Kidney (tissue), 14 donors: ENCODE measurements around the gene TENT4A. TPM values are rescaled to one million over a fixed set of nuclear protein-coding genes. Genes with fewer than 3 reads are reported as not detected.

ENCODE experiments used
- DNase-seq, 5 donors: peaks; one replicate each; pipeline ENCODE4 v3.0.0-alpha.2; 2013 to 2020
- FAIRE-seq: peaks from 2 replicates; lab custom pipeline; 2012; peaks lifted over from hg19 to GRCh38; lab: Jason Lieb, UNC
- H3K27ac ChIP-seq, 2 donors: one replicate each; pipeline ENCODE4 v1.7.0; 2013; ENCODE audit warnings: low read depth in 2 of 2, low read length in 2 of 2, inconsistent platforms in 1 of 2
- H3K27me3 ChIP-seq: one replicate; pipeline ENCODE4 v1.7.1; 2013; ENCODE audit warnings: low read length, inconsistent platforms; ENCODE audit not compliant: control insufficient read depth, insufficient read depth
- H3K36me3 ChIP-seq, 3 donors: one replicate each; pipeline versions ENCODE4 v1.7.0 to v1.7.1; 2013; ENCODE audit warnings: low read length in 3 of 3, control low read depth in 1 of 3, inconsistent platforms in 1 of 3; ENCODE audit not compliant: insufficient read depth in 3 of 3, control insufficient read depth in 2 of 3
- H3K4me1 ChIP-seq, 3 donors: one replicate each; pipeline versions ENCODE4 v1.7.0 to v1.7.1; 2013; ENCODE audit warnings: low read length in 3 of 3, inconsistent platforms in 1 of 3, low read depth in 1 of 3; ENCODE audit not compliant: control insufficient read depth in 2 of 3, insufficient read depth in 2 of 3
- H3K4me3 ChIP-seq, 3 donors: one replicate each; pipeline versions ENCODE4 v1.7.0 to v1.8.1; 2013; ENCODE audit warnings: low read length in 3 of 3, control low read depth in 1 of 3, inconsistent platforms in 1 of 3
- H3K9ac ChIP-seq, 3 donors: one replicate each; pipeline versions ENCODE4 v1.7.0 to v1.7.1; 2013; ENCODE audit warnings: low read length in 3 of 3, control low read depth in 1 of 3, inconsistent platforms in 1 of 3
- H3K9me3 ChIP-seq, 3 donors: one replicate each; pipeline versions ENCODE4 v1.7.0 to v1.7.1; 2013; ENCODE audit warnings: low read length in 3 of 3, control low read depth in 1 of 3, inconsistent platforms in 1 of 3; ENCODE audit not compliant: control insufficient read depth in 2 of 3, insufficient read depth in 1 of 3
- CTCF ChIP-seq: IDR thresholded peaks from 3 replicates; pipeline ENCODE4 v1.5.1; 2012; ENCODE audit warnings: mild to moderate bottlenecking, moderate library complexity, borderline replicate concordance; ENCODE audit not compliant: insufficient read depth; ENCODE audit errors: extremely low read depth
- intact Hi-C: fragments of 100-400 bp; cut with DNase I; formaldehyde crosslinking; loops from one replicate; pipeline ENCODE4 v1.11.1; 2022
- polyA plus RNA-seq: library from polyadenylated mRNA; stranded (reverse); fragments of 350-450 nt; fragmentation: Illumina TruSeq; extraction: RNeasy Lipid Tissue Mini Kit (QIAGEN cat#74804); gene quantifications from one replicate; pipeline ENCODE4 v1.2.3, GENCODE V29; 2014; ENCODE audit warnings: low read depth, low replicate concordance; ENCODE audit not compliant: insufficient read depth
- total RNA-seq: library from RNA; stranded (reverse); fragmentation: NEBNext Ultra II Directional; extraction: Animal tissue kit (Norgen Biotek cat#: 25700); gene quantifications from one replicate; pipeline ENCODE4 v1.2.1, GENCODE V29; 2021
- donor health status: control.
- donor health status: control.
- donor health status: control.
- donor health status: control.
- donor health status: control.
- donor health status: DM: yes; HTN: yes; CAD: no.
- donor health status: Normal renal cell carcinoma (clear cell type).

The TENT4A gene
- total and polyA plus RNA-seq, 2 donors from 2014 or later, result 4.8 to 22.8 TPM

- H3K9ac ChIP-seq, result no peak overlapping the region
Observed at GRCh38 chr5:6753851-6754250, 40.6 kb downstream of the TENT4A start.

GRCh38 chr5:6754766-6755165 is 41.5 kb downstream of the TENT4A start:
- no peak for FAIRE-seq
- peaks cover 2 to 64% (median 47%) of the 10 kb centered on the region in 3 donors for H3K36me3 ChIP-seq
- DNase-seq, result no peak

More at GRCh38 chr5:6753851-6754250, 40.6 kb downstream of the TENT4A start:
- intact Hi-C loops, result no loop called here
- peaks cover 2 to 73% (median 47%) of the 10 kb centered on the region in 3 donors for H3K36me3 ChIP-seq
- no peak overlapping the region for H3K4me3 ChIP-seq
- FAIRE-seq (no peak), DNase-seq (peak in 1 of 5 donors; percentile 29)
- H3K4me1 ChIP-seq, result no peaks in the 10 kb centered on the region
- no peaks in the 10 kb centered on the region for H3K9me3 ChIP-seq
- no peaks in the 10 kb centered on the region for H3K27me3 ChIP-seq
- TF ChIP-seq CTCF, result no peak
- H3K27ac ChIP-seq, result no peak overlapping the region

GRCh38 chr5:6755519-6755918 is 42.3 kb downstream of the TENT4A start:
- H3K36me3 ChIP-seq, result peaks cover 2 to 64% (median 44%) of the 10 kb centered on the region in 3 donors
- H3K9ac ChIP-seq, result no peak overlapping the region
- DNase-seq, result no peak
- H3K27ac ChIP-seq, result no peak overlapping the region
- FAIRE-seq, result no peak
- no peak overlapping the region for H3K4me3 ChIP-seq
- intact Hi-C loops, result no loop called here
- peaks cover 0 to 6% (median 0%) of the 10 kb centered on the region in 3 donors for H3K4me1 ChIP-seq
- H3K27me3 ChIP-seq, result no peaks in the 10 kb centered on the region
- no peaks in the 10 kb centered on the region for H3K9me3 ChIP-seq
- no peak for TF ChIP-seq CTCF

More at GRCh38 chr5:6754766-6755165, 41.5 kb downstream of the TENT4A start:
- Histone ChIP-seq H3K27me3 (no peaks in the 10 kb centered on the region), H3K27ac (no peak overlapping the region), H3K4me1 (peaks cover 0 to 6% (median 0%) of the 10 kb centered on the region in 3 donors), H3K9me3 (no peaks in the 10 kb centered on the region), H3K9ac (no peak overlapping the region), H3K4me3 (no peak overlapping the region)
- no peak for TF ChIP-seq CTCF
- intact Hi-C loops, result no loop called here

- TF ChIP-seq CTCF, result no peak
- H3K4me3 ChIP-seq, result no peak overlapping the region
- peaks cover 1 to 61% (median 43%) of the 10 kb centered on the region in 3 donors for H3K36me3 ChIP-seq
- FAIRE-seq (no peak), DNase-seq (no peak)
- H3K27ac ChIP-seq, result no peak overlapping the region
- H3K27me3 ChIP-seq, result no peaks in the 10 kb centered on the region
- intact Hi-C loops, result no loop called here
- no peaks in the 10 kb centered on the region for H3K9me3 ChIP-seq
- no peak overlapping the region for H3K9ac ChIP-seq
- H3K4me1 ChIP-seq, result peaks cover 0 to 6% (median 0%) of the 10 kb centered on the region in 3 donors
Observed at GRCh38 chr5:6755941-6756340, 42.7 kb downstream of the TENT4A start.
